ENCODE data around the gene DNAJC5.
A peak's percentile ranks its signal among the peaks of the same experiment; 100 is the strongest.

DNA sequence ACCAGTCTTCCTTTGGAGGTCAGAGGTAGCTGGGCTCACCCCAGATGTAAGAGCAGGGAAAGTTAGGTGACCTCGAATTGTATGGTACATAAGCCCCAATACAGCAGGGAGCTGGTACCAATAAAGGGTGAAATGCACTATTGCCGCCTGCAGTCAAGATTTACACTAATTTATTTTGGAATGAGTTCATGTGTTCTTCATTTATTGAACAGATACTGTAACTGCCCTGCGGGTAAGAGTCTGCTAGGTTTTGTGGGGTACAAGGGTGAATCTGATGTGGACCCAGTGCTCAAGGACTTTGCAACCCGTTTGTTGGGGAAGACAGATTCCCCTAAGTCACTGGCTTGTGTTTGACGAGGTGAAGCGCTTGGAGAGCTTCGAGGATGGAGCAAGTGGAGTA, 2.5 kb upstream of the DNAJC5 start:
- no peak for TF ChIP-seq CTCF (IDR thresholded peaks at IDR 0.05)
- TF ChIP-seq TCF7L2 (IDR thresholded peaks at IDR 0.05; ENCODE audit: low read depth, low read length), result no peak
- TF ChIP-seq SIN3A (IDR thresholded peaks at IDR 0.05; ENCODE audit: borderline replicate concordance, insufficient read depth, low read depth, low read length), result no peak
- TF ChIP-seq POLR2AphosphoS5 (IDR thresholded peaks at IDR 0.05; ENCODE audit: low read depth, low read length), result 0 out of 2 replicates have a peak, but pooled peaks have one; percentile 21
- TF ChIP-seq, protein P1, sequence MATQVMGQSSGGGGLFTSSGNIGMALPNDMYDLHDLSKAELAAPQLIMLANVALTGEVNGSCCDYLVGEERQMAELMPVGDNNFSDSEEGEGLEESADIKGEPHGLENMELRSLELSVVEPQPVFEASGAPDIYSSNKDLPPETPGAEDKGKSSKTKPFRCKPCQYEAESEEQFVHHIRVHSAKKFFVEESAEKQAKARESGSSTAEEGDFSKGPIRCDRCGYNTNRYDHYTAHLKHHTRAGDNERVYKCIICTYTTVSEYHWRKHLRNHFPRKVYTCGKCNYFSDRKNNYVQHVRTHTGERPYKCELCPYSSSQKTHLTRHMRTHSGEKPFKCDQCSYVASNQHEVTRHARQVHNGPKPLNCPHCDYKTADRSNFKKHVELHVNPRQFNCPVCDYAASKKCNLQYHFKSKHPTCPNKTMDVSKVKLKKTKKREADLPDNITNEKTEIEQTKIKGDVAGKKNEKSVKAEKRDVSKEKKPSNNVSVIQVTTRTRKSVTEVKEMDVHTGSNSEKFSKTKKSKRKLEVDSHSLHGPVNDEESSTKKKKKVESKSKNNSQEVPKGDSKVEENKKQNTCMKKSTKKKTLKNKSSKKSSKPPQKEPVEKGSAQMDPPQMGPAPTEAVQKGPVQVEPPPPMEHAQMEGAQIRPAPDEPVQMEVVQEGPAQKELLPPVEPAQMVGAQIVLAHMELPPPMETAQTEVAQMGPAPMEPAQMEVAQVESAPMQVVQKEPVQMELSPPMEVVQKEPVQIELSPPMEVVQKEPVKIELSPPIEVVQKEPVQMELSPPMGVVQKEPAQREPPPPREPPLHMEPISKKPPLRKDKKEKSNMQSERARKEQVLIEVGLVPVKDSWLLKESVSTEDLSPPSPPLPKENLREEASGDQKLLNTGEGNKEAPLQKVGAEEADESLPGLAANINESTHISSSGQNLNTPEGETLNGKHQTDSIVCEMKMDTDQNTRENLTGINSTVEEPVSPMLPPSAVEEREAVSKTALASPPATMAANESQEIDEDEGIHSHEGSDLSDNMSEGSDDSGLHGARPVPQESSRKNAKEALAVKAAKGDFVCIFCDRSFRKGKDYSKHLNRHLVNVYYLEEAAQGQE (IDR thresholded peaks at IDR 0.05; ENCODE audit: insufficient read depth in 1 of 2, low read depth in 2 of 2, low read length in 1 of 2), result no peak

All from Panc1 (cell line).